HG03460 (cell line): ENCODE data around the gene C19orf44.
"Not testable (repeated sequence)": the region's sequence is repeated elsewhere in the genome, so short reads cannot be mapped to it uniquely, and the experiment has no call there.

Experiments
- ATAC-seq: cut with Tn5 transposase; IDR thresholded peaks from one replicate; pipeline ENCODE4 v1.9.1; 2021; ENCODE audit not compliant: unreplicated experiment

The C19orf44 gene

DNA sequence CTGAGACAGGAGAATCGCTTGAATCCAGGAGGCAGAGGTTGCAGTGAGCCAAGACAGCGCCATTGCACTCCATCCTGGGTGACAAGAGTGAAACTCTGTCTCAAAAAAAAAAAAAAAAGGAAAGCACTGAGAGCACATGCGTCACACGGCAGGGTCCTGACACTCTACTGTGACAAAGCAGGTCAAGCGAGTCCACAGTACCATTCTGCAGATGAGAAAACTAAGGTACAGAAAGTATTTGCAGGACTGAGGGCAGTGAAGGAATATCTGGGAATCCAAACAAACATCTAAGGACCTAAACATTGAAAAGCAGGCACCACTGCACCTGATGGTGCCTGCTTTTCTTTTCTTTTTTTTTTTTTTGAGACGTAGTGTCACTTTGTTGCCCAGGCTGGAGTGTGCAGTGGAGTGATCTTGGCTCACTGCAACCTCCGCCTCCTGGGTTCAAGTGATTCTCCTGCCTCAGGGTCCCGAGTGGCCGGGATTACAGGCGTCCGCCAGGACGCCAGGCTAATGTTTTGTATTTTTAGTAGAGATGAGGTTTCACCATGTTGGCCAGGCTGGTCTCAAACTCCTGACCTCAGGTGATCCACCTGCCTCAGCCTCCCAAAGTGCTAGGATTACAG lies 29.3 kb upstream of the C19orf44 start:
- not testable (repeated sequence) for ATAC-seq

DNA sequence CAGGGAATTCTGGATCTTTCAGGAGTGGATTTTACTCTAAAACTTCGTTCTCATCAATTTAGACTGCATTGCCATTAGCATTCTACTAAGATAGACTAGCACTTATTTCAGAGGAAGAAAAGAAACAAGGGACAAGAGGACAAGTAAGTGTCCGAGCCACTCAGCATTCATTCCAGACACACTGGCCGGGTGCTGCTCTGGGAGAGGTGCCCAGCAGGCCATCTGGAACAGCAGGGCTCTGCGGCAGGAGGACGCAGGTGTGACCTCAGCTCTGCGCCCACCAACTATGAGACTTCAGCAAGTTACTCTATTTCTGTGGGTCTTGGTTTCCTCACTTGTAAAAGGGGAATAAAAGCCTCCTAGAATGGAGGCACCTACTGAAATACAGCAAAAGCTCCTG lies 28.6 kb upstream of the C19orf44 start:
- ATAC-seq, result no peak

DNA sequence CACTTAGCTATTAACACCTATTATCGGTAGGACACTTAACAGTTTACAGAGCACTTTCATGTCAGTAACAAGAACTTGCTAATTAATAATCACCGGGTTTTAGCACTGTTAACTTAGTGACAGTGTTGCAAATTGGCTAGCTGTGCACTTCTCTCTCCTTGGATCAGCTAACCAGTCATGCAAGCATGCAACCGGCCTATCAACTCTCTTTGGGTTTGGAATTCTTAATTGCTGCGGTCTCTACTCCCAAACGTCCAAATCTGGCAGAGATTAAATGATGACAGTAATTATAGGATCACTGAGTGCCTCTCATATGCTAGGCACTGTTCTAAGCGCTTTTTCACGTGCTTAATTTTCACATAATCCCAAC lies 25.7 kb upstream of the C19orf44 start:
- ATAC-seq, result no peak

DNA sequence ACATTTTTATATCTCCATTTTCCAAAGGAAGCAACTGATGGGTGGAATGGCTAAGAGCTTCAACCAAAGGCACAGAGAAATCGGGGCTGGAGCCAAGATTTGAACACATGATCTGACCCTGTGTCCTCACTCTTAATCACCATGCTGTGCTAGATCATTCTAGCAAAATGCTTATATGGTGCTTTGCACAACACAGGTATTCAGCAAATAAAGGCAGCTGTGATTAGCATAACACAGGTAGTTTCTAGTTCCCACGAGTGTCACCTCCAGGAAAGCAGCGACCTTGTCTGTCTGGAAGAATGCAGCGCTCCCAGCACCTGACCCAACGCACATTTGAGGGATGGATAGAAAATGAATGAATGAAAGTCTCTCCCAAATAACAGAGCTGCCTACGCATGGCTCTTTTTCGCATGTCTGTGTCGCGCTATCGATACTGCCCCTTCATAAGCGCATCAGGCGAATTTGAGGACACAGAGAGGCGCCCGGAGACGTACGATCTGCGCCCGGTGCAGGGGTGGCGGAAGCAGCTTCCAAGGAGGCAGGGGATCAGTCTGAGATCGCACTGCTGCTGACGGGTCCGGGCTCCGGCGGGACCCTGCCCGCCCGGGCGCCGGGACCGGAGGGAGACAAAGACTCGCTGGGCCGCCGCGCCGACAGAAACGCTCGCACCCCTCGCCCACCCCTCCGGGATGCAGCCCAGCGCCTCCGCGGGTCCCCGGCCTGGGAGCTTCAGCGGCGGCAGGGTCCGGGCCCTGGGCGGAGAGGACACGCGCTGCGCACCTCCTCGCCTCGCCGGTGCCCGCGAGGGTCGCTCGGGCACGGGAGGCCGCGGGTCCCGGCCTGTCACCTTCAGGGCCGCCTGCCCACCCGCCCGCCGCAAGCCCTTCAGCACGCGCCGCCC lies 25.0 kb upstream of the C19orf44 start:
- ATAC-seq, result peak; percentile 35

DNA sequence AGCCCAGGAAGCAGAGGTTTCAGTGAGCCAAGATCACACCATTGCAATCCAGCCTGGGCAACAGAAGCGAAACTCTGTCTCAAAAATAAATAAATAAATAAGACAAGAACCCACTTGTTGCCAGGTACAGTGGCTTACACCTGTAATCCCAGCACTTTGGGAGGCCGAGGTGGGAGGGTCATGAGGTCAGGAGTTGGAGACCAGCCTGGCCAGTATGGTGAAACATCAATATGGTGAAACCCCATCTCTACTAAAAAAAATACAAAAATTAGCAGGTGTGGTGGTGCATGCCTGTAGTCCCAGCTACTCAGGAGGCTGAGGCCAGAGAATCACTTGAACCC lies 23.7 kb upstream of the C19orf44 start:
- ATAC-seq, result not testable (repeated sequence)

- ATAC-seq, result no peak
Measured at GRCh38 chr19:16472992-16473391, 23.2 kb upstream of the C19orf44 start.

DNA sequence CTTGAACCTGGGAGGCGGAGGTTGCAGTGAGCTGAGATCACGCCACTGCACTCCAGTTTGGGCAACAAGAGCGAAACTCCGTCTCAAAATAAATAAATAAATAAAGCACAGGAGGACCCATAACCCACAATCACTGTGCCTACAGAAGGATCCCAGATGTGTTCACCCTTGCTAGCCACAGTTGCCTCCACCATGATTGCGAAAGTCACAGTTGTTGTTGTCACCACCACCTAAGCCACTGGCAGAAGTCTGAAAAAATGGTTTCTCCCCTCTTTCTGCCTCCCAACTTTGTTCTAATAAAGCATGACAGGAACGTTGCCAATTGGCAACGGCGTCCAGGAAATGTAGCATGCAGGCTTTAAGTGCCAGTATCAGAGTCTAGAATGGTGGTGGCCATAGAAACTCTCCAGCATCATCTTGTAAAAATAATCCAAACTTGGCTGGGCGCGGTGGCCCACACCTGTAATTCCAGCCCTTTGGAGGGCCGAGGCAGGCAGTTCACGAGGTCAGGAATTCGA lies 22.3 kb upstream of the C19orf44 start:
- no peak for ATAC-seq

DNA sequence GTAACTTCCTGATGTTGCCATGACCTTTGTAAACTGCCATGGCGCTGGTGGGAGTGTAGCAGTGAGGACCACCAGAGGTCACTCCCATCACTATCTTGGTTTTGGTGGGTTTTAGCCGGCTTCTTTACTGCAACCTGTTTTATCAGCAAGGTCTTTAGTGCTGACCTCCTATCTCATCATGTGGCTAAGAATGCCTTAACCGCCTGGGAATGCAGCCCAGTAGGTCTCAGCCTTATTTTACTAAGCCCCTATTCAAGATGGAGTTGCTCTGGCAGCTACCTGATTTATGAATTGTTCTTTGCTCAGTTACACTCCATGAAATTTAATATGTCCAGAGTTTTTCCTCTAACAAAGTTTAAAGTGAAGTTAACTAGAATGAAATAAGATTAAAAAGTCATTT lies 19.8 kb upstream of the C19orf44 start:
- no peak for ATAC-seq

- no peak for ATAC-seq
Measured at GRCh38 chr19:16477311-16477710, 18.9 kb upstream of the C19orf44 start.

GRCh38 chr19:16482745-16483144 lies 13.4 kb upstream of the C19orf44 start:
- no peak for ATAC-seq

- not testable (repeated sequence) for ATAC-seq
Measured at GRCh38 chr19:16486476-16486875, 9.7 kb upstream of the C19orf44 start.

DNA sequence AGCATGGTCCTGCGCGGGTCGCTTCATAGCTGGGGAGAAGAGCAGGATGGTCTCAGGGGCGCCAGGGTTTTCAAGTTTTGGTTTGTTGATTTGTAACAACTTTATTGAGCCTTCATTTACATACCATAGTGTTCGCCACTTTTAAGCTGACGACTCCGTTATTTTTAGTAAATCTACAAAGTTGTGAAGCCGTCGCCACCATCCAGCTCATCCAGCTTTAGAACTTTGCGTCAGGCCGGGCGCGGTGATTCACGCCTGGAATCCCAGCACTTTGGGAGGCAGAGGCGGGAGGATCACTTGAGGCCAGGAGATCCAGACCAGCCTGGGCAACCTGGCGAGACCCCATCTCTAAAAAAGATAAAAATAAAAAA lies 404 bp downstream of the C19orf44 start:
- ATAC-seq, result no peak

GRCh38 chr19:16497042-16497441 lies 848 bp downstream of the C19orf44 start:
- ATAC-seq, result no peak

GRCh38 chr19:16497837-16498236 lies 1.6 kb downstream of the C19orf44 start:
- no peak for ATAC-seq

- ATAC-seq, result no peak
Measured at GRCh38 chr19:16504271-16504670, 8.1 kb downstream of the C19orf44 start.

- ATAC-seq, result not testable (repeated sequence)
Measured at GRCh38 chr19:16506161-16506560, 10.0 kb downstream of the C19orf44 start.

DNA sequence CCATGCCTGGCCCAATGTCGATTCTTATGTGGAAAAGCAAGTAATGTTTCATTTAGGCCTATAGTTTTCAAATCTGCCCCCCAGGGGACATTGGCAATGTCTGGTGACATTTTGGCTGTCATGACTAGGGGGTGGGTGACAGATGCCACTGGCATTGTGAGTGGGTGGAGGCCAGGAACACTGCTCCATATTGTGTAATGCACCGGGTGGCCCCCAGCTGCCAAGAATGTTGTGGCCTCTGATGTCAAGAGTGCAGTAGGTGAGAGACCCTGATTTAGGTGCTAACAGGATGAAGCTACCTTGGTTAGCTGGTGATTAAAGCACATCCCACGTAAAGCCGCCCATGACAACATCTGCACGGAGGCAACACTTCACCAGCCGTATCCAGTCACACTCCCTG lies 10.8 kb downstream of the C19orf44 start:
- no peak for ATAC-seq

DNA sequence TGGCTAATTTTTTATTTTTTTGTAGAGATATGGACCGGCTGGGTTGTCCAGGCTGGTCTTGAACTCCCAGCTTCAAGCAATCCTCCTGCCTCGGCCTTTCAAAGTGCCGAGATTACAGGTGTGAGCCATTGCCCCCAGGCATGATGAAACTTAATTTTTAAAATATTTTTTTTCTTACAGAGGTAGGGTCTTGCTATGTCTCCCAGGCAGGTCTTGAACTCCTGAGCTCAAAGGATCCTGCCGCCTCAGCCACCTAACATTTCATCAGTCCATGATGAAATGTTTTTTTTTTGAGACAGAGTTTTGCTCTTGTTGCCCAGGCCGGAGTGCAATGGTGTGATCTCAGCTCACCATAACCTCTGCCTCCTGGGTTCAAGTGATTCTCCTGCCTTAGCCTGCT lies 12.4 kb downstream of the C19orf44 start:
- ATAC-seq, result no peak

- ATAC-seq, result no peak
Measured at GRCh38 chr19:16509141-16510061, 13.2 kb downstream of the C19orf44 start.

DNA sequence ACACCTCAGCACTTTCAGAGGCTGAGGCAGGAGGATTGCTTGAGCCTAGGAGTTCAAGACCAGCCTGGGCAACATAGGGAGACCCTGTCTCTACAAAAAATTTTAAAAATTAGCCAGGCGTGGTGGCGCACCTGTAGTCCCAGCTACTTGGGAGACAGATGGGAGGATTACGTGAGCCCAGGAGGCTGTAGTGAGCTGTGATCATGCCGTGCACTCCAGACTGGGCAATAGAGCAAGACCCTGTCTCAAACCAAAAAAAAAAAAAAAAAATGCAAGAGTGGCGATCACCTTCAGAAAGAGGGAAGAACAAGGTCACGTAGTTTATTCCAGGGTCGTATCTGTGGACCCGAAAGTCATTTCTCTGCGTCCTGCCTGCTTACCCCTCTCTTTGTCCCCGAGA lies 16.4 kb downstream of the C19orf44 start:
- not testable (repeated sequence) for ATAC-seq

- ATAC-seq, result no peak
Measured at GRCh38 chr19:16514383-16515019, 18.3 kb downstream of the C19orf44 start.
